Astrocyte (in vitro differentiated cells and primary cell): ENCODE results near the gene DUS2. TPM values are rescaled to one million over a fixed set of nuclear protein-coding genes. Genes with fewer than 3 reads are reported as not detected.

Experiments
- DNase-seq: peaks from one replicate; pipeline ENCODE4 v3.0.0-alpha.2; 2010; ENCODE audit warnings: low read depth
- FAIRE-seq: peaks from 2 replicates; lab custom pipeline; 2011; peaks lifted over from hg19 to GRCh38; lab: Jason Lieb, UNC
- H2AFZ ChIP-seq: 2 replicates; pipeline ENCODE4 v1.6.0; 2012; ENCODE audit warnings: low read depth, low read length, inconsistent platforms
- H3K27ac ChIP-seq: 2 replicates; pipeline ENCODE4 v1.5.1; 2011; ENCODE audit warnings: low read depth, low read length, inconsistent platforms
- H3K27me3 ChIP-seq: 2 replicates; pipeline ENCODE4 v1.6.0; 2011; ENCODE audit warnings: low read length, inconsistent platforms; ENCODE audit not compliant: insufficient read depth
- H3K36me3 ChIP-seq: 2 replicates; pipeline ENCODE4 v1.5.1; 2011; ENCODE audit warnings: low read length, inconsistent platforms; ENCODE audit not compliant: insufficient read depth
- H3K4me1 ChIP-seq: 2 replicates; pipeline ENCODE4 v1.5.1; 2011; ENCODE audit warnings: low read length, inconsistent platforms; ENCODE audit not compliant: insufficient read depth
- H3K4me2 ChIP-seq: 2 replicates; pipeline ENCODE4 v1.6.0; 2012; ENCODE audit warnings: low read length, inconsistent platforms
- H3K4me3 ChIP-seq: 2 replicates; pipeline ENCODE4 v1.5.1; 2011; ENCODE audit warnings: low read depth, mild to moderate bottlenecking, low read length, inconsistent platforms; ENCODE audit not compliant: insufficient read depth
- H3K79me2 ChIP-seq: 2 replicates; pipeline ENCODE4 v1.6.0; 2012; ENCODE audit warnings: mild to moderate bottlenecking, low read length, inconsistent platforms; ENCODE audit not compliant: insufficient read depth
- H3K9ac ChIP-seq: 2 replicates; pipeline ENCODE4 v1.6.0; 2012; ENCODE audit warnings: mild to moderate bottlenecking, low read length, inconsistent platforms
- H3K9me3 ChIP-seq: 2 replicates; pipeline ENCODE4 v1.5.1; 2012; ENCODE audit warnings: low read depth, mild to moderate bottlenecking, low read length, inconsistent platforms; ENCODE audit not compliant: insufficient read depth
- H4K20me1 ChIP-seq: 2 replicates; pipeline ENCODE4 v1.6.0; 2012; ENCODE audit warnings: low read length, inconsistent platforms; ENCODE audit not compliant: insufficient read depth
- H3K27ac Mint-ChIP-seq: one replicate; pipeline ENCODE4 v1.8.0; 2021; ENCODE audit warnings: mild to moderate bottlenecking, mixed read lengths; ENCODE audit not compliant: unreplicated experiment
- H3K27me3 Mint-ChIP-seq: one replicate; pipeline ENCODE4 v1.8.0; 2021; ENCODE audit warnings: low read depth, mixed read lengths; ENCODE audit not compliant: unreplicated experiment
- H3K36me3 Mint-ChIP-seq: one replicate; pipeline ENCODE4 v1.8.0; 2021; ENCODE audit warnings: low read depth, mixed read lengths; ENCODE audit not compliant: unreplicated experiment
- H3K4me1 Mint-ChIP-seq: one replicate; pipeline ENCODE4 v1.8.0; 2021; ENCODE audit warnings: low read depth, mixed read lengths; ENCODE audit not compliant: unreplicated experiment
- H3K4me3 Mint-ChIP-seq: one replicate; pipeline ENCODE4 v1.8.0; 2021; ENCODE audit warnings: mild to moderate bottlenecking, moderate library complexity, mixed read lengths; ENCODE audit not compliant: unreplicated experiment
- H3K9me3 Mint-ChIP-seq: one replicate; pipeline ENCODE4 v1.8.0; 2021; ENCODE audit warnings: mild to moderate bottlenecking, mixed read lengths; ENCODE audit not compliant: unreplicated experiment
- CTCF ChIP-seq: IDR thresholded peaks from 2 replicates; pipeline ENCODE4 v1.5.1; 2011; ENCODE audit warnings: low read depth, mild to moderate bottlenecking, inconsistent platforms, low read length, moderate library complexity; ENCODE audit not compliant: insufficient read depth
- EZH2 ChIP-seq: IDR thresholded peaks from 2 replicates; pipeline ENCODE4 v1.6.1; 2012; ENCODE audit warnings: mild to moderate bottlenecking, low read length, inconsistent platforms; ENCODE audit not compliant: insufficient read depth
- total RNA-seq: library from RNA; stranded (reverse); gene quantifications from 2 replicates; pipeline ENCODE4 v1.2.1, GENCODE V29; 2021

Gene DUS2
- total RNA-seq, 1 donor from 2014 or later, result 14.9 TPM

- Mint-ChIP-seq H3K4me1 (peaks cover 19% of the 10 kb centered on the region), H3K4me3 (peak overlapping the region; percentile 99), H3K36me3 (no peaks in the 10 kb centered on the region), H3K27me3 (no peaks in the 10 kb centered on the region), H3K9me3 (no peaks in the 10 kb centered on the region), H3K27ac (no peak overlapping the region)
- H3K9ac ChIP-seq, result peak overlapping the region; percentile 89
- FAIRE-seq (peak; percentile 66), DNase-seq (peak; percentile 47)
- no peaks in the 10 kb centered on the region for H3K36me3 ChIP-seq
- peaks cover 20% of the 10 kb centered on the region for H4K20me1 ChIP-seq
- no peaks in the 10 kb centered on the region for H3K9me3 ChIP-seq
- TF ChIP-seq EZH2, result no peak
- no peak for TF ChIP-seq CTCF
- peak overlapping the region; percentile 88 for H3K4me2 ChIP-seq
- H3K27ac ChIP-seq, result peak overlapping the region; percentile 76
- no peaks in the 10 kb centered on the region for H3K27me3 ChIP-seq
- peaks cover 14% of the 10 kb centered on the region for H3K4me1 ChIP-seq
- peaks cover 57% of the 10 kb centered on the region for H3K79me2 ChIP-seq
- H3K4me3 ChIP-seq, result peak overlapping the region; percentile 87
- peak overlapping the region; percentile 79 for H2AFZ ChIP-seq
These were observed 63.3 kb downstream of the DUS2 start for GRCh38 chr16:68086336-68086841.

GRCh38 chr16:68086860-68087268 lies 63.8 kb downstream of the DUS2 start:
- no peaks in the 10 kb centered on the region for H3K27me3 ChIP-seq
- FAIRE-seq, result no peak

GRCh38 chr16:68087688-68088087 lies 64.6 kb downstream of the DUS2 start:
- no peaks in the 10 kb centered on the region for H3K36me3 Mint-ChIP-seq
- no peak for DNase-seq
- H3K27ac ChIP-seq, result no peak overlapping the region
- H3K4me3 Mint-ChIP-seq, result peak overlapping the region; percentile 99
- no peak overlapping the region for H2AFZ ChIP-seq
- H3K79me2 ChIP-seq, result peaks cover 67% of the 10 kb centered on the region
- no peak overlapping the region for H3K4me3 ChIP-seq
- H3K4me1 Mint-ChIP-seq, result peaks cover 26% of the 10 kb centered on the region
- peaks cover 19% of the 10 kb centered on the region for H3K4me1 ChIP-seq
- TF ChIP-seq EZH2, result no peak
- no peak for TF ChIP-seq CTCF
- peak overlapping the region; percentile 29 for H3K27ac Mint-ChIP-seq
- H4K20me1 ChIP-seq, result peaks cover 26% of the 10 kb centered on the region
- H3K9me3 ChIP-seq, result no peaks in the 10 kb centered on the region
- H3K36me3 ChIP-seq, result no peaks in the 10 kb centered on the region
- no peaks in the 10 kb centered on the region for H3K27me3 ChIP-seq
- H3K4me2 ChIP-seq, result no peak overlapping the region
- H3K9me3 Mint-ChIP-seq, result no peaks in the 10 kb centered on the region
- no peaks in the 10 kb centered on the region for H3K27me3 Mint-ChIP-seq
- no peak overlapping the region for H3K9ac ChIP-seq
- no peak for FAIRE-seq

More at GRCh38 chr16:68086860-68087268, 63.8 kb downstream of the DUS2 start:
- Mint-ChIP-seq H3K27ac (peak overlapping the region; percentile 16), H3K27me3 (no peaks in the 10 kb centered on the region), H3K9me3 (no peaks in the 10 kb centered on the region), H3K4me1 (peaks cover 24% of the 10 kb centered on the region), H3K36me3 (no peaks in the 10 kb centered on the region), H3K4me3 (peak overlapping the region; percentile 99)
- H3K9me3 ChIP-seq, result no peaks in the 10 kb centered on the region
- H3K27ac ChIP-seq, result no peak overlapping the region
- peak overlapping the region; percentile 88 for H3K4me2 ChIP-seq
- peaks cover 18% of the 10 kb centered on the region for H3K4me1 ChIP-seq
- peaks cover 61% of the 10 kb centered on the region for H3K79me2 ChIP-seq
- peak overlapping the region; percentile 89 for H3K9ac ChIP-seq
- no peaks in the 10 kb centered on the region for H3K36me3 ChIP-seq
- peak overlapping the region; percentile 87 for H3K4me3 ChIP-seq
- no peak overlapping the region for H2AFZ ChIP-seq
- TF ChIP-seq EZH2, result no peak
- no peak for DNase-seq
- H4K20me1 ChIP-seq, result peaks cover 25% of the 10 kb centered on the region
